Body of pancreas (tissue), 4 donors: ENCODE results near the gene ZNF688.

Source experiments
- POLR2A ChIP-seq, 3 donors: fragments of 450-650 bp; IDR thresholded peaks; one replicate each; pipeline ENCODE4 v1.6.1; 2016; ENCODE audit warnings: antibody characterized with exemption in 3 of 3, mild to moderate bottlenecking in 2 of 3
- TF ChIP-seq, protein P1 (sequence below), 7 experiments: fragments of 450-650 bp in 4 of 7; fragments of 200-600 bp in 3 of 7; sonication (generic) in 3 of 7; IDR thresholded peaks; one replicate each; pipeline ENCODE4 v1.5.1; 2016 to 2019; ENCODE audit warnings: antibody characterized with exemption in 7 of 7

DNA sequence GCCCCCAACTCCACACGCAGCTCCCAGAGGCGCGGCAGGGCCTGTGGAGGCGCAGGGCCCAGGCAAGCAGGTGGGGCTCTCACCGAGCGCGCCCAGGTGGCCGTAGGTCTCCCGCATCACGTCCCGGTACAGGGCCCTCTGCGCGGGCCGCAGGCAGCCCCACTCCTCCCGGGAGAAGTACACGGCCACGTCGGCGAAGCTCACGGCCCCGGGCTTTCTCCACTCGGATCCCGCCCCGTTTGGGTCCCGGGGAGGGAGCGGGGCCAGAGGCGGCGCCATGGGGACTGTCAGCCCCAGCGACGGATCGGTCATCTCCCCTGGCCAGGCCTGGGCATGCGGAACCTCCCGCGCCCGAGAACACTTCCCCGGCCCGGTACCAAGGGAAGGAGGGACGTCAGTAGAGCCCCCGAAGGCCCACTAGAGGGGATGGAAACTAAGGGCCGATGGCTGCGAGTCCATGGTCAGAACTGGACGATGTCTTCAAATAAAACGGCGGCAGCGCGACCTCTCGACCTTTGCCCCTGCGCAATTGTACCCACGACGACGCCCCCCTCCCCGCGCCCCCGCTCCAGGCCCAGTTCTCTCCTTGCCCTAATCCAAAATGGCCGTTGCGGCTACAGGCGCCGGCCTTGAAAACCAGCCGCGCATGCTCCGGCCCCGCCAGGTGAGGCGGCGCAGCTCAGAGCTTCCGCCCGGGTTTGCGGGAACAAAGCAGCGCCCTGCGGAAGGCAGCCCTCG, 37.0 kb downstream of the ZNF688 start, which contains the start of gene ZNF747:
- TF ChIP-seq, protein P1, sequence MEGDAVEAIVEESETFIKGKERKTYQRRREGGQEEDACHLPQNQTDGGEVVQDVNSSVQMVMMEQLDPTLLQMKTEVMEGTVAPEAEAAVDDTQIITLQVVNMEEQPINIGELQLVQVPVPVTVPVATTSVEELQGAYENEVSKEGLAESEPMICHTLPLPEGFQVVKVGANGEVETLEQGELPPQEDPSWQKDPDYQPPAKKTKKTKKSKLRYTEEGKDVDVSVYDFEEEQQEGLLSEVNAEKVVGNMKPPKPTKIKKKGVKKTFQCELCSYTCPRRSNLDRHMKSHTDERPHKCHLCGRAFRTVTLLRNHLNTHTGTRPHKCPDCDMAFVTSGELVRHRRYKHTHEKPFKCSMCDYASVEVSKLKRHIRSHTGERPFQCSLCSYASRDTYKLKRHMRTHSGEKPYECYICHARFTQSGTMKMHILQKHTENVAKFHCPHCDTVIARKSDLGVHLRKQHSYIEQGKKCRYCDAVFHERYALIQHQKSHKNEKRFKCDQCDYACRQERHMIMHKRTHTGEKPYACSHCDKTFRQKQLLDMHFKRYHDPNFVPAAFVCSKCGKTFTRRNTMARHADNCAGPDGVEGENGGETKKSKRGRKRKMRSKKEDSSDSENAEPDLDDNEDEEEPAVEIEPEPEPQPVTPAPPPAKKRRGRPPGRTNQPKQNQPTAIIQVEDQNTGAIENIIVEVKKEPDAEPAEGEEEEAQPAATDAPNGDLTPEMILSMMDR (IDR thresholded peaks at IDR 0.05): peak in 2 of 7 experiments; percentile 11 to 13
- TF ChIP-seq POLR2A (IDR thresholded peaks at IDR 0.05): peak in 2 of 3 donors; percentile 59 to 84
